Activated B cell treated with CpG ODN at 0.5 μM for 24 hours (primary cell): ENCODE results near the gene HOXB6. TPM values are rescaled to one million over a fixed set of nuclear protein-coding genes. Genes with fewer than 3 reads are reported as not detected.

Experiments used
- ATAC-seq: fragments of 200-7000 bp; cut with Tn5 transposase; one replicate; pipeline ENCODE4 v1.10.0; 2021; ENCODE audit warnings: low read depth, mild to moderate bottlenecking, moderate library complexity
- CTCF ChIA-PET: fragments of 350-600 bp; sonication (Branson Sonifier 250); formaldehyde crosslinking; loops from one replicate; lab custom pipeline; 2021; ENCODE audit warnings: antibody characterized with exemption; lab: Charles Lee
- POLR2A ChIA-PET: fragments of 350-600 bp; sonication (Branson Sonifier 250); formaldehyde crosslinking; loops from one replicate; lab custom pipeline; 2021; ENCODE audit warnings: antibody characterized with exemption; lab: Charles Lee
- DNase-seq: peaks from one replicate; pipeline ENCODE4 v3.0.0; 2022
- H3K27ac Mint-ChIP-seq: one replicate; pipeline ENCODE4 v1.8.0; 2020; ENCODE audit warnings: mixed read lengths
- H3K27me3 Mint-ChIP-seq: one replicate; pipeline ENCODE4 v1.8.0; 2021; ENCODE audit warnings: mixed read lengths
- H3K36me3 Mint-ChIP-seq: one replicate; pipeline ENCODE4 v1.8.0; 2021; ENCODE audit warnings: low read depth, mixed read lengths
- H3K4me1 Mint-ChIP-seq: one replicate; pipeline ENCODE4 v1.8.0; 2021; ENCODE audit warnings: mixed read lengths
- H3K4me3 Mint-ChIP-seq: one replicate; pipeline ENCODE4 v1.8.0; 2020; ENCODE audit warnings: mild to moderate bottlenecking, mixed read lengths
- H3K9me3 Mint-ChIP-seq: one replicate; pipeline ENCODE4 v1.8.0; 2020; ENCODE audit warnings: mixed read lengths
- CTCF ChIP-seq: fragments of 200-600 bp; IDR thresholded peaks from one replicate; pipeline ENCODE4 v1.8.0; 2022; ENCODE audit warnings: antibody characterized with exemption, mild to moderate bottlenecking
- intact Hi-C: fragments of 100-400 bp; cut with micrococcal nuclease; formaldehyde crosslinking; loops from one replicate; pipeline ENCODE4 v1.15.1; 2024
- total RNA-seq: library from RNA; stranded (reverse); gene quantifications from 2 replicates; pipeline ENCODE4 v1.2.3, GENCODE V29; 2022

HOXB6 gene
- total RNA-seq, 1 donor from 2014 or later, result not detected

DNA sequence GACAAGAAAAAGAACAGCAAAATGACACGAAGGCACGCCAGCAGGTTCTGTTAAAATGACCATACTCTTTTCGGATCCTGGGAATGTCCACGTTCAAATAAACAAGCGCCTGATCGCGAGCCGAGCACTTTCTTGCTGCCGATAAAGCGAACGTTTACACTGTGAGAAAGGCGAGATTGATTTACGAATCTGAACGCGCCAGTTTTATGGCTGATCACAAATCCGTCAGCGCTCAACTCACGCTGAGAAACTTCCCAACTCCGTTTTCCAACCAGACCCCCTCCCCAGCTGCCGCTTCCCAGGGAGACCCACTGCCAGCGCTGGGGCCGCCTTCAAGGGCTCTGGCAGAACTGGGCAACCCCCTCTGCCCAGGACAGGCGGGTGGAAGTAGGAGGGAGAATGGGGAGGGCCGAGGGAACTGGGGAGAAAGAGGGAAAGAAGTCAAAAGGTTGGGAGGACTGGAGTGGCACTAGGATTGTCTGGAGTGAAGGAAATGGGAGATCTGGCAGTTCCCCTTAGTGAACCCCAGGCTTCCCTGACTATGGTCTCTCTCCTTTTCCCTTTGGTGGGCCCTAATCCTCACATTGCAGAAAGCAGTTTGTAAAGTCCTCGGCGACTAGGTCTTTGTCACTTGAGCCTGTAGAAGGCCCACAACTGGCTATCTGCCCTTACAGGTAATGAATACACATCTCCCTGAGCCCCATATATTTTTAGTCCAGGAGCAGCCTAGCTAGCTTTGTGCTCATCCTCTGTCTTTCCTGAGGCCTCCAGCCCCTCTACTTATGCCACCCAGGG, 33.6 kb downstream of the HOXB6 start:
- peaks cover 20% of the 10 kb centered on the region for H3K27me3 Mint-ChIP-seq
- H3K27ac Mint-ChIP-seq, result no peak overlapping the region
- H3K4me1 Mint-ChIP-seq, result peaks cover 12% of the 10 kb centered on the region
- POLR2A ChIA-PET, result no interaction called here
- TF ChIP-seq CTCF, result no peak
- H3K9me3 Mint-ChIP-seq, result no peaks in the 10 kb centered on the region
- H3K36me3 Mint-ChIP-seq, result no peaks in the 10 kb centered on the region
- intact Hi-C loops, result no loop called here
- no peak overlapping the region for H3K4me3 Mint-ChIP-seq
- DNase-seq (no peak), ATAC-seq (no peak)
- CTCF ChIA-PET, result no interaction called here

DNA sequence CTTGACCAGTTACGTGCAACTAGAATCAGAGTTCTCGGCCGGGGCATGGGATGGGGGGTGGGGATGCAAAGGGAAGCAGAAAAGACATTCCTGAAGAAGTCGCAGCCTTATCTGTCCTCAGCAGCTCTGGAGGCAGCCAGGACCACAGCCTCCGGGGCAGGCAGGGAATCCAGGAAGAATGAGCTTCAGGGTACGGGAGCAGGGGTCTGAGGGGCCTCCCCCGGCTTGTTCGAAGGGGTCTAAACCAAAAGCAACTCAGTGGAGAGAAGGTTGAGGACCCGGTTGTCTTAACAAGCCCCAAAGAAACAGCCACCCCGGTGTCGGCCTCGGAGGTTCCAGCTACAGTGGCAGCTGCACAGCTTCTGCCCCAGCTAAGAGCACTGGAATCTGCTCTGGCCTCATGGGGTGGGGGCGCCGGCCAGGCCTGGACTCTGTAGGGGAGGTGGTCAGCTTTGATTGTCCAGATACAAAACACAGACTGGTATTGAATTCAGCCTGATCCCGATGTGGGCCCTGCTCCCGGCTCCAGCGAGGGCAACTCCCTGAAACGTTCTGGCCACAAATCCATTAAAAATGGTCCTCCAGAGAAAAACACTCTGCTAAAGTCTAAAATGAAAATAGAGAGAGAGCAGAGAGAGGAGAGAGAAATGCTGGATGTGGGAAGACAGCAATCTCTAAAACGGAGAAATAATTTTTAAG, 34.3 kb downstream of the HOXB6 start:
- Mint-ChIP-seq H3K9me3 (no peaks in the 10 kb centered on the region), H3K4me3 (no peak overlapping the region), H3K36me3 (no peaks in the 10 kb centered on the region), H3K27me3 (peaks cover 20% of the 10 kb centered on the region), H3K27ac (no peak overlapping the region), H3K4me1 (peaks cover 6% of the 10 kb centered on the region)
- no peak for TF ChIP-seq CTCF
- ChIA-PET POLR2A (interaction anchor here (0.6 kb wide), 1 partner anchor 313 kb away, joined by 3 read pairs; no protein-coding TSS in a partner anchor), CTCF (no interaction called here)
- DNase-seq, result no peak
- intact Hi-C loops, result no loop called here
- ATAC-seq, result no peak

GRCh38 chr17:48569674-48570324, 35.0 kb downstream of the HOXB6 start:
- DNase-seq (no peak), ATAC-seq (no peak)
- peaks cover 22% of the 10 kb centered on the region for H3K27me3 Mint-ChIP-seq
- intact Hi-C loops, result no loop called here
- H3K4me1 Mint-ChIP-seq, result peaks cover 4% of the 10 kb centered on the region
- no peaks in the 10 kb centered on the region for H3K9me3 Mint-ChIP-seq
- CTCF ChIA-PET, result no interaction called here
- POLR2A ChIA-PET, result interaction anchor here (0.6 kb wide), 1 partner anchor 313 kb away, joined by 3 read pairs; no protein-coding TSS in a partner anchor
- no peaks in the 10 kb centered on the region for H3K36me3 Mint-ChIP-seq
- TF ChIP-seq CTCF, result no peak
- no peak overlapping the region for H3K4me3 Mint-ChIP-seq
- H3K27ac Mint-ChIP-seq, result no peak overlapping the region

DNA sequence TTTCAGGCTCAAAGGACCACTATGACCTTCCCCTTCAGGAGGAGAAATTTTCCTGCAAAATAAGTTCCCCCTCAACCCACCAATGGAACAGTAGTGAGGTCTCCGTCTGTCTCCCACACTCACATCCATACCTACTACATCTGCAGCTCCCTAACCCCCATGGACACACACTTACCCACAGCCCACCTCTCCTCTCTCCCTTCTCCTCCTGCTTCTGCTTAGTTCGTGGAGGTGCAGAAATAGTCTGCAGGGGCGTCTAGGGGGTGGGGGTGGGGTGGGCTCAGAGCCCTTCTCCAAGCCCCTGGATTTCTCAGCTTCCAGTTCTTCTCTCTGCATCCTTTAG, 35.6 kb downstream of the HOXB6 start:
- TF ChIP-seq CTCF, result no peak
- CTCF ChIA-PET, result no interaction called here
- Mint-ChIP-seq H3K27me3 (peaks cover 25% of the 10 kb centered on the region), H3K27ac (no peak overlapping the region), H3K9me3 (no peaks in the 10 kb centered on the region), H3K4me1 (peaks cover 4% of the 10 kb centered on the region), H3K36me3 (no peaks in the 10 kb centered on the region), H3K4me3 (no peak overlapping the region)
- POLR2A ChIA-PET, result no interaction called here
- DNase-seq, result no peak
- intact Hi-C loops, result no loop called here
- ATAC-seq, result no peak
